ENCODE data around the gene TRIM37. TPM values are rescaled to one million over a fixed set of nuclear protein-coding genes. Genes with fewer than 3 reads are reported as not detected.

Gene TRIM37
- total RNA-seq, 2 donors from 2014 or later = 20.8 to 46.3 TPM

DNA sequence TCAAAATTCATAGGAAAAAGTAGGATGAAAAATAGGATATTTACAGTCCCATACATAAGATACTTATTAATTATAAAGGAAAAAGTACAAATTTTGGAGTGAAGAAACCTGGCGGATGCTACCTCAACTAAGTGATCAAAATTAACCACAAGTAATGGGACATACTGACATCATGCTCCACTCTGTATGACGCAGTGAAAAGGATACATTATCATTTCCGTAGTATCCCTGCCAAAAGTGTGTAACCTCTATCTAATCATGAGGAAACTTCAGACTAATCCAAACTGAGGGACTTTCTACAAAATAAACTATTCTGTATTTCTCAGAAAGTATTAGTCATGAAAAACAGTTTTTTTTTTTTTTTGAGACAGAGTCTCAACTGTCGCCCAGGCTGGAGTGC lies 60.5 kb downstream of the TRIM37 start:
- H3K4me1 Mint-ChIP-seq (ENCODE audit: low read depth in 2 of 2) = no peaks in the 10 kb centered on the region
- H3K4me3 Mint-ChIP-seq = no peak overlapping the region
- DNase-seq (ENCODE audit: low spot score) (no peak), ATAC-seq (no peak)
- no peak overlapping the region for H3K27ac Mint-ChIP-seq
- H3K27me3 Mint-ChIP-seq = no peaks in the 10 kb centered on the region
- H3K36me3 Mint-ChIP-seq = peaks cover 18% of the 10 kb centered on the region
- H3K9me3 Mint-ChIP-seq = no peaks in the 10 kb centered on the region

DNA sequence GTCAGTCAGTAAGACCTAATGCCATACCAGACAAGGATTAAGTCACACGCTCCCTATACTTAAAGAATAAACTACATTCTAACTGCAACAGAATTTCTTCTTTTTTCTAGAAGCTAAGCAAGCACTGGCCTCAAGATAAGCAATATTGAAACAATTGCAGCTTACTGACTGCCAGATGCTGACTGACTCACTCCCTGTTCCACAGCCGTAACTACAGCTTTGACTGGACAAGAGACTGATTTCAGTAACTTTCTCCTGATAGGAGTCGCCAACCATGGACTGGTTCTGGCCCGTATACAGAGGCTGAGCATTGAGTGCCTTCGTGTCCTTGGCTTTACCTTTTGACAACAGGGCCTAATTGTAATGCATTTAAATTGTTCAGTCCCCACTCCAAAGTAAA lies 67.9 kb downstream of the TRIM37 start:
- Mint-ChIP-seq H3K4me3 (no peak overlapping the region), H3K27me3 (no peaks in the 10 kb centered on the region), H3K9me3 (no peaks in the 10 kb centered on the region), H3K4me1 (ENCODE audit: low read depth in 2 of 2) (peaks cover 0 to 6% of the 10 kb centered on the region in 2 donors), H3K27ac (no peak overlapping the region), H3K36me3 (peaks cover 17% of the 10 kb centered on the region)
- DNase-seq (ENCODE audit: low spot score) = no peak
- ATAC-seq = peak in 1 of 2 donors; percentile 85

DNA sequence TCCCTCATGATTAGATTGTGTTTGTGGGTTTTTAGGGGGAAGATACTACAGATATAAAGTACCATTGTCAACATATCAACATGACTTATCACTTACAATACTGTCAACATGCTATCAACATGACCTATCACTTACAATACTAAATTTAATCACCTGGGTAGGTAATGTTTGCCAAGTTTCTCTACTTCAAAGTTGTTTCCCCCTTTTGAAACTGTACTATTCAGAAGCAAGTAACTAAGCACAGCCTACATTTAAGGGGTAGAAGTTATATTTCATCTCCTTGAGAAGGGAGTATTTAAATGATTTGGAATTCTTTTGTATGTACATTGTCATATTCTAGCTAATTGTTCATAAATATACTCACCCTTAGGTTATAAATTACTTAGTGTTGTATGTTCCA lies 68.7 kb downstream of the TRIM37 start:
- ATAC-seq (no peak), DNase-seq (ENCODE audit: low spot score) (no peak)
- peaks cover 17% of the 10 kb centered on the region for H3K36me3 Mint-ChIP-seq
- H3K27me3 Mint-ChIP-seq = no peaks in the 10 kb centered on the region
- no peak overlapping the region for H3K4me3 Mint-ChIP-seq
- peaks cover 0 to 6% of the 10 kb centered on the region in 2 donors for H3K4me1 Mint-ChIP-seq (ENCODE audit: low read depth in 2 of 2)
- H3K9me3 Mint-ChIP-seq = no peaks in the 10 kb centered on the region
- H3K27ac Mint-ChIP-seq = no peak overlapping the region

DNA sequence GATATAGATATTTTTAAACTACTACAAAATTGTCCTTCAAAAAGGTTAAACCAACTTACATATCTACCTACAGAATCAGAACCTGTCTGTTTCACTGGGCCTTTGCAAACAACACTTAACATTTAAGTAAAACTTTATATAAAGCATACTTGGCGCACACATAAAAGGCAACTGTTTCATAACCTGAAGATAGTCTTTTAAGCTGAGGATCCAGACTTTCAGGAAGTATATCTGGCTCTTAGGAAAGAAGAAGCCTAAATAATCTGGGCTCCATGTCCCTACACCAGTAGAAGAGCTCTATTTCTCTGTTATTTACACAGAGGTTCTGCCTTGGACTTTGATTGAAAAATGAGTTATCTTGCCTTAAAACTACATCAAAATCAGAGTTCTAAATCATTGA lies 75.9 kb downstream of the TRIM37 start:
- Mint-ChIP-seq H3K36me3 (peaks cover 14% of the 10 kb centered on the region), H3K4me3 (no peak overlapping the region), H3K9me3 (no peaks in the 10 kb centered on the region), H3K27ac (no peak overlapping the region), H3K4me1 (ENCODE audit: low read depth in 2 of 2) (peaks cover 0 to 3% of the 10 kb centered on the region in 2 donors), H3K27me3 (no peaks in the 10 kb centered on the region)
- ATAC-seq = no peak
- no peak for DNase-seq (ENCODE audit: low spot score)

DNA sequence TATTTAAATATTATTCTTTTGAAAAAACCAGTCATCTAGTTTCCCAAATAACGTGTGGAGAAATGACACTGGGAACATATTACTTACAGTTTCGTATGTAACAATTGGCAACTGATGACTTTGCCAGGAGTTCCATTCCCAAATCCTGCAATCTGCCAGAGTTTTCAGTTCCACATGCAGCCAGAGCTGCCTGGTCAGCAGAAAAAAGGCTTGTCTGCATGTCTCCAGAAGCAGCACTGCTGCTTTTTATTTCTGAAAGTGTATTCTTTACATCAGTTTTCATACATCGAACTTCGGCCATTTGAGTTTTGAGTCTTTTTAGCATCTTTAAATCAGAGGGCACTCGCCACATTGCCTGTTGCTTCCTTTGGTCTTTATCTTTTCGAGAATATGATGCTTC lies 78.4 kb downstream of the TRIM37 start:
- H3K4me1 Mint-ChIP-seq (ENCODE audit: low read depth in 2 of 2) = peaks cover 0 to 3% of the 10 kb centered on the region in 2 donors
- DNase-seq (ENCODE audit: low spot score) (no peak), ATAC-seq (no peak)
- H3K9me3 Mint-ChIP-seq = no peaks in the 10 kb centered on the region
- H3K4me3 Mint-ChIP-seq = no peak overlapping the region
- no peak overlapping the region for H3K27ac Mint-ChIP-seq
- peaks cover 11% of the 10 kb centered on the region for H3K36me3 Mint-ChIP-seq
- H3K27me3 Mint-ChIP-seq = no peaks in the 10 kb centered on the region

DNA sequence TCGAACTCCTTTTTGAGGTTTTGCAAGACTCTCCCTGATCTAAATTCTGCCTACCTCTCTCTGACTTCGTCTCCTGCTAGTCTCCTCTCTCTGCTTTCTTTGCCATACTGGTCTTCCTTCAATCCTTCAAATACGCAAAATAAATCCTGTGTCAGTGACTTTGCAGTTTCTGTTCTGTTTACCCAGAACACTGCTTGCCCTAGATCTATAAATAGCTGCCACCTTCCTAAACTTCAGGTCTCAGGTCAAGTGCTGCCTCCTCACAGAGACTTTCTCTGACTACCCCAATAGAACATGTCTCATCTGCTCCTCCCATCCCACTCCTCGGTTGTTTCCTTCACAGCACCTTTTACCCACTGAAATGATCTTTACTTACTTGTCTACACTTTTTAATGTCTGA lies 78.9 kb downstream of the TRIM37 start:
- Mint-ChIP-seq H3K27me3 (no peaks in the 10 kb centered on the region), H3K27ac (no peak overlapping the region), H3K9me3 (no peaks in the 10 kb centered on the region), H3K36me3 (peaks cover 11% of the 10 kb centered on the region), H3K4me3 (no peak overlapping the region), H3K4me1 (ENCODE audit: low read depth in 2 of 2) (peaks cover 0 to 3% of the 10 kb centered on the region in 2 donors)
- ATAC-seq (no peak), DNase-seq (ENCODE audit: low spot score) (no peak)

DNA sequence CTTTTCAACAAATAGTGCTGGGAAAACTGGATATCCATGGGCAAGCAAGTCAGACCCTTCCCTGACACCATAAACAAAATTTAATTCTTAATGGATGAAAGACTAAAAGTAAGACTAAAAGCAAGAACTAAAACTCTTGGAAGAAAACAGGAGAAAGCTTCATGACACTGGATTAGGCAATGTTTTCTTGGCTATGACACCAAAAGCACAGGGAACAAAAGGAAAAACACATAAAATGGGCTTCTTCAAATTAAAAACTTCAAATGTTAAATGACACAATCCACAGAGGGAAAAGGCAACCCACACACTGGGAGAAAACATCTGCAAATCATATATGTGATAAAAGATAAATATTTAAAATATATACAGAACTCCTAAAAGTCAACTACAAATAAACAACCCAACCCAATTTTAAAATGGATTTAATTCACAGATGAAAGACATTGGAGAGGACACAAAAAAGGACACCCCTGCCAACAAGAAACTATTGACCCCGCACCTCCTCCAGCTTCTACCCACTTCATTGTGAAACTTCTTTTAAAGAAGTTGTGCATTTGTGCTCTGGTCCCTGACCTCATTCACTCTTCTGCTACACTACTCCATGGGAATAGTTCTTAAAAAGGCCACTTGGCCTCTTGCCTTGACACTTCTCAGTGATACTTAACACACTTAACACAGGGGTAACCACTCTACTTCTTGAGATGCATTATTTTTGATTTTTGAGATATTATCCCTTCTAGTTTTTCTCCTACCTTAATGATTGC lies 80.3 kb downstream of the TRIM37 start:
- H3K36me3 Mint-ChIP-seq = peaks cover 13% of the 10 kb centered on the region
- DNase-seq (ENCODE audit: low spot score) (no peak), ATAC-seq (no peak)
- no peaks in the 10 kb centered on the region for H3K27me3 Mint-ChIP-seq
- H3K9me3 Mint-ChIP-seq = no peaks in the 10 kb centered on the region
- peaks cover 0 to 3% of the 10 kb centered on the region in 2 donors for H3K4me1 Mint-ChIP-seq (ENCODE audit: low read depth in 2 of 2)
- no peak overlapping the region for H3K4me3 Mint-ChIP-seq
- no peak overlapping the region for H3K27ac Mint-ChIP-seq

DNA sequence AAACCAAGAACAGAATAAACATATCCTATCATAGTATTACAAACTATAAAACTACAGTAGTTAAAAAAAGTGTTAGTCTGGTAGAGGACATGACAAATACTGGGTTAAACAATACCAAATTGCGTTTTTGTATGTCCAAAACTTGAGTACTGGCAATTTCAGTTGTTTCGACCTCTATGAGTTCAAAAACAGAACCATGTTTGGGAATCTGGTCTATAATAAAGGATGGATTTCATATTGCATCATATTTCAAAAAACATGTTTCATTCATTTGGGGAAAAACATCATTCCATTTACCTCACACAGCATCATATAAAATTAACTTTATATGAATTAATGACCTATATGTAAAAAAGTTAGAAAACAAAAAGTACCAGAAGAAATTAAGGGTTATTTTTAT lies 81.8 kb downstream of the TRIM37 start:
- ATAC-seq (no peak), DNase-seq (ENCODE audit: low spot score) (no peak)
- no peaks in the 10 kb centered on the region for H3K9me3 Mint-ChIP-seq
- peaks cover 0 to 3% of the 10 kb centered on the region in 2 donors for H3K4me1 Mint-ChIP-seq (ENCODE audit: low read depth in 2 of 2)
- H3K27me3 Mint-ChIP-seq = no peaks in the 10 kb centered on the region
- no peak overlapping the region for H3K27ac Mint-ChIP-seq
- H3K36me3 Mint-ChIP-seq = peaks cover 20% of the 10 kb centered on the region
- H3K4me3 Mint-ChIP-seq = no peak overlapping the region

DNA sequence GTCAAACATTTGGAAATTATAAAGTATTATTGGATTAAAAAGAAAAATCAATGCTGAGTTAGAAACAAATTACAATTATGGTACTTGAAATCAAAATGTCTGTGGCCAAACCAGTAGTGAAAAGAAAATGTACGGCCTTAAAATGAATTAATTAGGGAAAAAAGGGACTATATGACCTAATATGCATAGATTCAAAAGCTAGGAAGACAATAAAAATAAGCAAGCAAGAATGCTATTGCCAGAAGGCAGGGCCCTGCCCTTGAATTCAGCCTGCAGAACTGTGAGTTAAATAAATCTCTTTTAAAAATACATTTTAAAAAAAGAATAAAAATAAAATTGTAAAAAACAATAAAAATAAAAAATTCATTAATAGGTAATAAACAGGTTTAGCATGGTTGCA lies 88.7 kb downstream of the TRIM37 start:
- peaks cover 9% of the 10 kb centered on the region for H3K36me3 Mint-ChIP-seq
- no peak overlapping the region for H3K27ac Mint-ChIP-seq
- H3K27me3 Mint-ChIP-seq = no peaks in the 10 kb centered on the region
- no peaks in the 10 kb centered on the region for H3K4me1 Mint-ChIP-seq (ENCODE audit: low read depth in 2 of 2)
- H3K4me3 Mint-ChIP-seq = no peak overlapping the region
- DNase-seq (ENCODE audit: low spot score) = no peak
- H3K9me3 Mint-ChIP-seq = no peaks in the 10 kb centered on the region
- ATAC-seq = no peak

DNA sequence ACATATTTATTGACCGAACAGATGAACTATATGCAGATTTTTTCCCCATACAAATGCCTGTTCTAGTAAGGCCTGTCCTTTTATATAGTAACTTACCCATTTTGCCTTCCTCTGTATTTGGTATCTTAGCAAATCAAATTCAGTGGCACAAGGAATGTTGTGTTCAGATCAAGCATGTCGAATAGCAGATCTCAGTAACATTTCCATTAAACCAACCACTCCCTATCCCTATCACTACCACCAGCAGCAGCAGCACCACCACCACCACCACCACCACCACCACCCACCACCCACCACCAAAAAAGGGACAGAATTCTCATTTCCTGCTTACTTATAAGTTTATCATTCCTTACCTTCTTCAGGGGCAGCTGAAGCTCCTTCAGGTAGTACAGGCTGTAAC lies 94.7 kb downstream of the TRIM37 start:
- no peak overlapping the region for H3K27ac Mint-ChIP-seq
- H3K4me3 Mint-ChIP-seq = no peak overlapping the region
- no peak for ATAC-seq
- no peaks in the 10 kb centered on the region for H3K27me3 Mint-ChIP-seq
- DNase-seq (ENCODE audit: low spot score) = no peak
- H3K36me3 Mint-ChIP-seq = peaks cover 6% of the 10 kb centered on the region
- H3K9me3 Mint-ChIP-seq = no peaks in the 10 kb centered on the region
- no peaks in the 10 kb centered on the region for H3K4me1 Mint-ChIP-seq (ENCODE audit: low read depth in 2 of 2)

DNA sequence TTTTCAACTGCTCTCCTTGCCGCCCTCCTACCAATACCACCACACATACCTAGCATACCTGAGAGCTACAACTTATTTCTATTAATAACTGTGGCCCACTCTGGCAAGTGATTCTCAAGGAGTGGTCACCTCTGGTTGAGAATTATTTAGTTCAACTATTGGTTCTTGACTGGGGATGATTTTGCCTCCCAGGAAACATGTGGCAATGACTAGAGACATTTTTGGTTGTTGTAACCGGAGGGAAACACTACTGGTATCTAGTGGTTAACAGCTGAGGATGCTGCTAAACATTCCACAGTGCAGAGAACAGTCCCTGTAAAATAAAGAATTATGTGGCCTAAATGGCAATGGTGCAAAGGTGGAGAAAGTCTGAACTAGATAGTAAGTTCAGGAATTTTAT lies 96.7 kb downstream of the TRIM37 start:
- Mint-ChIP-seq H3K4me3 (no peak overlapping the region), H3K9me3 (no peaks in the 10 kb centered on the region), H3K4me1 (ENCODE audit: low read depth in 2 of 2) (no peaks in the 10 kb centered on the region), H3K27ac (no peak overlapping the region), H3K27me3 (no peaks in the 10 kb centered on the region), H3K36me3 (peaks cover 6% of the 10 kb centered on the region)
- no peak for DNase-seq (ENCODE audit: low spot score)
- ATAC-seq = no peak

DNA sequence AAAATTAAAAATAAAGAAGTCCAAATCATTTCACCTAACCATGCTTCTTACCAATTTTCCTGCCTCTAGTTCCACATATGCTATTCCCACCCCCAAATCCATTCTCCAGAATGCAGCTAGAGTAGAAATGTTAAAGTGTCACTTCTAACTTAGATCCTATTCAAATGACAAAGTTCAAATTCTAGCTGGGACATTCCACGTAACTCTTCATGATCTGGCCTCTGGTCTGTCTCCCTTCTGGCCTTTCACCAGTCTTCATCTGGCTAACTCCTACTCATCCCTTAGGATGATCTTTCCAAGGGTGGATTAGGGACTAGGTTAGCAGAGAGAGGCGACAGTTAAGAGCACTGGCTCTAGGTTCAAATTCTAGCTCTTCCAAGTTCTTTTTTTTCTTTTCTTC lies 97.9 kb downstream of the TRIM37 start:
- no peak overlapping the region for H3K4me3 Mint-ChIP-seq
- DNase-seq (ENCODE audit: low spot score) (no peak), ATAC-seq (no peak)
- no peaks in the 10 kb centered on the region for H3K9me3 Mint-ChIP-seq
- peaks cover 2 to 4% of the 10 kb centered on the region in 2 donors for H3K4me1 Mint-ChIP-seq (ENCODE audit: low read depth in 2 of 2)
- no peak overlapping the region for H3K27ac Mint-ChIP-seq
- H3K36me3 Mint-ChIP-seq = peaks cover 6% of the 10 kb centered on the region
- H3K27me3 Mint-ChIP-seq = no peaks in the 10 kb centered on the region

DNA sequence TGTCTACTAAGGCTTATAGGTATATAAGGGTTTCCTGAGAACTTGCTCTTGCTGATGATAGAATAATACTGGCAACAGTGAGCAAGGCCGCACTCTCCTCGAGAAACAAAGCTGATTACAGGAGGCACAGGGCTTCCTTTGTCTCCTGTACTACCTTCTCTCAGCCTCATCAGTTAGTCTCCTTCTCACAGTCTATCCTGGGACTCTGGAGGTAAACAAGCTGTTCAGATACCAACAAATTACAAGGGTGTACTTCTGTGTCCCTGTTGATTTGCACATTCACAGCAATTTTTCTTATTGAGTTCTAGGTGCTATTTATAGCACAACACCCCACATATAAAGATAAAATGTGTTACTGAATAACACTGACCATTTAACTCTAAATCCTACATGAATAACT lies 98.7 kb downstream of the TRIM37 start:
- no peaks in the 10 kb centered on the region for H3K27me3 Mint-ChIP-seq
- H3K27ac Mint-ChIP-seq = no peak overlapping the region
- no peak overlapping the region for H3K4me3 Mint-ChIP-seq
- ATAC-seq (no peak), DNase-seq (ENCODE audit: low spot score) (no peak)
- H3K4me1 Mint-ChIP-seq (ENCODE audit: low read depth in 2 of 2) = peaks cover 2 to 4% of the 10 kb centered on the region in 2 donors
- H3K36me3 Mint-ChIP-seq = peaks cover 6% of the 10 kb centered on the region
- no peaks in the 10 kb centered on the region for H3K9me3 Mint-ChIP-seq

DNA sequence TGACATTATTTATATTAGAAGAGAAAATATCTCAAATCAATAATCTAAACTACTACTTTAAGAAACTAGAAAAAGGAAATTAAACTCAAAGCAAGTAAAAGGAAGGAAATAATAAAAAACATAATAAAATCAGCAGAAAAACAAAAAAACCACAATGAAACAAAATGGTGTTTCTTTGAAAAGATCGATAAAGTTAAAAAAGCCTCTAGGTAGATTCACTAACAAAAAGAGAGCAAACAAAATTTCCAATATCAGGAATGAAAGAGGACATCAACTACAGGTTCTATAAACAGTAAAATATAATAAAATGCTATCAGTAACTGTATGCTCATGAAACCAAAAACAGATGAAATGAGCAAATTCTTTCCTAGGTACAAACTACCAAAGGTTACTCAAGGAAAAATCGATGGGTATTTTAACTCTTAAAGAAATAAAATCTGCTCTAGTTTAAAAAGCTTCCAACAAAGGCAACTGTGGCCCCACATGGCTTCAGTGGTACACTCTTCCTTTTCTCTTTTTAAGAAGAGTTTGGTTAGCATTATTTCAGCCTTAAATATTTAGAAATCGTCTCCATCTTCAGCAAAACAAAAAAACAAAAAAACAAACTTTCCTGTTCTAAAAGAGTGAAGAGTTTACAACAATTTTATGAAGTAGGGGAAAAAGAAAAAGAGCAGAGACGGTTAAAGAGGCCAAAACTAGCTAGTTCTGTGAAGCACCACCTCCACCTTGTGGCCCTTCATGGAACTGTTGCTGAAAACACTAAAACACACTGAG lies 102.2 kb downstream of the TRIM37 start:
- DNase-seq (ENCODE audit: low spot score) (peak; percentile 66), ATAC-seq (no peak)
- H3K27me3 Mint-ChIP-seq = no peaks in the 10 kb centered on the region
- H3K4me1 Mint-ChIP-seq (ENCODE audit: low read depth in 2 of 2) = peaks cover 5 to 11% of the 10 kb centered on the region in 2 donors
- H3K27ac Mint-ChIP-seq = peak overlapping the region; percentile 52 to 67
- H3K4me3 Mint-ChIP-seq = no peak overlapping the region
- H3K9me3 Mint-ChIP-seq = no peaks in the 10 kb centered on the region
- H3K36me3 Mint-ChIP-seq = peaks cover 3% of the 10 kb centered on the region
